H9 (cell line): Measurements from ENCODE around the gene LMTK3. TPM values are rescaled to one million over a fixed set of nuclear protein-coding genes. Genes with fewer than 3 reads are reported as not detected.

Experiments
- DNase-seq: peaks from one replicate; pipeline ENCODE4 v3.0.0-alpha.2; 2017
- H2AFZ ChIP-seq: one replicate; pipeline ENCODE4 v1.6.1; 2013; ENCODE audit warnings: mild to moderate bottlenecking, low read length, control low read depth, moderate library complexity
- H2AK5ac ChIP-seq: 2 replicates; pipeline ENCODE4 v1.6.1; 2013; ENCODE audit warnings: low read length, control low read depth, mixed read lengths; ENCODE audit not compliant: insufficient read length
- H2BK120ac ChIP-seq: one replicate; pipeline ENCODE4 v1.6.1; 2013; ENCODE audit warnings: low read depth, mild to moderate bottlenecking, low read length, control low read depth, inconsistent platforms; ENCODE audit not compliant: poor library complexity, severe bottlenecking
- H2BK12ac ChIP-seq: 2 replicates; pipeline ENCODE4 v1.6.1; 2013; ENCODE audit warnings: low read length, control low read depth, mixed read lengths, low read depth; ENCODE audit not compliant: insufficient read length
- H2BK15ac ChIP-seq: 2 replicates; pipeline ENCODE4 v1.6.1; 2013; ENCODE audit warnings: low read depth, low read length, control low read depth
- H2BK20ac ChIP-seq: one replicate; pipeline ENCODE4 v1.6.1; 2013; ENCODE audit warnings: low read depth, mild to moderate bottlenecking, low read length, control low read depth, inconsistent platforms; ENCODE audit not compliant: poor library complexity, severe bottlenecking
- H2BK5ac ChIP-seq: 2 replicates; pipeline ENCODE4 v1.6.1; 2013; ENCODE audit warnings: low read length, control low read depth, mixed read lengths; ENCODE audit not compliant: insufficient read length
- H3K14ac ChIP-seq: 2 replicates; pipeline ENCODE4 v1.6.1; 2013; ENCODE audit warnings: low read length, control low read depth; ENCODE audit not compliant: insufficient read depth
- H3K18ac ChIP-seq: 2 replicates; pipeline ENCODE4 v1.6.1; 2013; ENCODE audit warnings: low read depth, mild to moderate bottlenecking, mixed read lengths, low read length, control low read depth; ENCODE audit not compliant: insufficient read length
- H3K23ac ChIP-seq: 2 replicates; pipeline ENCODE4 v1.6.1; 2013; ENCODE audit warnings: low read length, control low read depth, mixed read lengths, low read depth; ENCODE audit not compliant: insufficient read length
- H3K23me2 ChIP-seq: 2 replicates; pipeline ENCODE4 v1.6.1; 2013; ENCODE audit warnings: low read depth, mild to moderate bottlenecking, mixed read lengths, low read length, control low read depth; ENCODE audit not compliant: insufficient read length, poor library complexity, severe bottlenecking
- H3K27ac ChIP-seq: 2 replicates; pipeline ENCODE4 v1.5.1; 2013; ENCODE audit warnings: low read length, control low read depth, mixed read lengths, low read depth; ENCODE audit not compliant: insufficient read length
- H3K27me3 ChIP-seq: 2 replicates; pipeline ENCODE4 v1.6.1; 2013; ENCODE audit warnings: low read length, control low read depth, inconsistent platforms; ENCODE audit not compliant: insufficient read depth
- H3K4ac ChIP-seq: 2 replicates; pipeline ENCODE4 v1.6.1; 2013; ENCODE audit warnings: low read depth, mild to moderate bottlenecking, control low read depth, inconsistent platforms, low read length, moderate library complexity
- H3K4me1 ChIP-seq: 2 replicates; pipeline ENCODE4 v1.6.1; 2013; ENCODE audit warnings: low read length, control low read depth, inconsistent platforms; ENCODE audit not compliant: insufficient read depth
- H3K4me2 ChIP-seq: 2 replicates; pipeline ENCODE4 v1.6.1; 2013; ENCODE audit warnings: low read length, control low read depth, mixed read lengths; ENCODE audit not compliant: insufficient read length, insufficient read depth
- H3K56ac ChIP-seq: 2 replicates; pipeline ENCODE4 v1.6.1; 2013; ENCODE audit warnings: low read depth, mild to moderate bottlenecking, mixed read lengths, low read length, control low read depth; ENCODE audit not compliant: insufficient read length
- H3K79me1 ChIP-seq: 2 replicates; pipeline ENCODE4 v1.6.1; 2013; ENCODE audit warnings: low read depth, mild to moderate bottlenecking, moderate library complexity, low read length, control low read depth, inconsistent platforms; ENCODE audit not compliant: insufficient read depth, poor library complexity, severe bottlenecking
- H3K79me2 ChIP-seq: 2 replicates; pipeline ENCODE4 v1.6.1; 2013; ENCODE audit warnings: low read length, control low read depth, inconsistent platforms; ENCODE audit not compliant: insufficient read depth
- H3K9ac ChIP-seq: 2 replicates; pipeline ENCODE4 v1.6.1; 2013; ENCODE audit warnings: low read length, control low read depth, mixed read lengths; ENCODE audit not compliant: insufficient read length; ENCODE audit errors: extremely low read depth
- H3K9me3 ChIP-seq: one replicate; pipeline ENCODE4 v1.6.1; 2013; ENCODE audit warnings: low read depth, low read length, inconsistent platforms; ENCODE audit not compliant: control insufficient read depth
- H3T11ph ChIP-seq: one replicate; pipeline ENCODE4 v1.6.1; 2013; ENCODE audit warnings: mild to moderate bottlenecking, low read length, control low read depth, inconsistent platforms
- H4K20me1 ChIP-seq: one replicate; pipeline ENCODE4 v1.6.1; 2013; ENCODE audit not compliant: control insufficient read depth, insufficient read length, insufficient read depth
- H4K5ac ChIP-seq: 2 replicates; pipeline ENCODE4 v1.6.1; 2013; ENCODE audit warnings: low read depth, mild to moderate bottlenecking, mixed read lengths, low read length, control low read depth; ENCODE audit not compliant: insufficient read length
- H4K8ac ChIP-seq: replicated peaks from 2 replicates; pipeline ENCODE4 v1.6.1; 2013; ENCODE audit warnings: low read length, control low read depth, mixed read lengths, low read depth; ENCODE audit not compliant: insufficient read length
- H4K91ac ChIP-seq: 2 replicates; pipeline ENCODE4 v1.6.1; 2013; ENCODE audit warnings: low read depth, mild to moderate bottlenecking, moderate library complexity, mixed read lengths, low read length, control low read depth; ENCODE audit not compliant: insufficient read length
- H3K27ac Mint-ChIP-seq, 3 experiments: 2 replicates in 2 of 3; 3 replicates in 1 of 3; pipeline ENCODE4 v1.8.0; 2020 to 2021; ENCODE audit warnings: mixed read lengths in 3 of 3, mild to moderate bottlenecking in 1 of 3, moderate library complexity in 1 of 3
- H3K27me3 Mint-ChIP-seq: 2 replicates; pipeline ENCODE4 v1.8.0; 2021; ENCODE audit warnings: low read depth, mild to moderate bottlenecking, moderate library complexity, mixed read lengths
- H3K36me3 Mint-ChIP-seq, 3 experiments: 2 replicates in 2 of 3; 3 replicates in 1 of 3; pipeline ENCODE4 v1.8.0; 2020 to 2021; ENCODE audit warnings: low read depth in 3 of 3, mixed read lengths in 3 of 3; ENCODE audit not compliant: insufficient read depth in 1 of 3
- H3K4me1 Mint-ChIP-seq, 2 experiments: 2 replicates each; pipeline ENCODE4 v1.8.0; 2020; ENCODE audit warnings: mixed read lengths in 2 of 2
- H3K4me3 Mint-ChIP-seq, 2 experiments: 2 replicates in 1 of 2; 3 replicates in 1 of 2; pipeline ENCODE4 v1.8.0; 2020 to 2021; ENCODE audit warnings: mild to moderate bottlenecking in 2 of 2, mixed read lengths in 2 of 2, moderate library complexity in 1 of 2
- H3K9me3 Mint-ChIP-seq, 2 experiments: 2 replicates in 1 of 2; 3 replicates in 1 of 2; pipeline ENCODE4 v1.8.0; 2020; ENCODE audit warnings: mild to moderate bottlenecking in 2 of 2, mixed read lengths in 2 of 2, moderate library complexity in 1 of 2
- WGBS: extraction: QIAGEN DNeasy Blood & Tissue Kit; methylation state at CpG from one replicate; pipeline ENCODE4 v1.1.7; 2013; ENCODE audit warnings: missing lambda C conversion rate, low lambda C conversion rate, mixed read lengths; ENCODE audit not compliant: insufficient read length; ENCODE audit errors: extremely low coverage; 5-methylcytosine and 5-hydroxymethylcytosine counted together
- total RNA-seq: library from RNA; stranded (reverse); gene quantifications from 2 replicates; pipeline ENCODE4 v1.2.1, GENCODE V29; 2021
- TF ChIP-seq, protein P1 (sequence below): fragments of 200-600 bp; sonication (generic); conservative IDR thresholded peaks from 3 replicates; pipeline ENCODE4 v1.8.0; 2021; ENCODE audit warnings: antibody characterized with exemption, mild to moderate bottlenecking

The LMTK3 gene
- total RNA-seq, 1 experiment from 2014 or later, result 14.4 TPM

DNA sequence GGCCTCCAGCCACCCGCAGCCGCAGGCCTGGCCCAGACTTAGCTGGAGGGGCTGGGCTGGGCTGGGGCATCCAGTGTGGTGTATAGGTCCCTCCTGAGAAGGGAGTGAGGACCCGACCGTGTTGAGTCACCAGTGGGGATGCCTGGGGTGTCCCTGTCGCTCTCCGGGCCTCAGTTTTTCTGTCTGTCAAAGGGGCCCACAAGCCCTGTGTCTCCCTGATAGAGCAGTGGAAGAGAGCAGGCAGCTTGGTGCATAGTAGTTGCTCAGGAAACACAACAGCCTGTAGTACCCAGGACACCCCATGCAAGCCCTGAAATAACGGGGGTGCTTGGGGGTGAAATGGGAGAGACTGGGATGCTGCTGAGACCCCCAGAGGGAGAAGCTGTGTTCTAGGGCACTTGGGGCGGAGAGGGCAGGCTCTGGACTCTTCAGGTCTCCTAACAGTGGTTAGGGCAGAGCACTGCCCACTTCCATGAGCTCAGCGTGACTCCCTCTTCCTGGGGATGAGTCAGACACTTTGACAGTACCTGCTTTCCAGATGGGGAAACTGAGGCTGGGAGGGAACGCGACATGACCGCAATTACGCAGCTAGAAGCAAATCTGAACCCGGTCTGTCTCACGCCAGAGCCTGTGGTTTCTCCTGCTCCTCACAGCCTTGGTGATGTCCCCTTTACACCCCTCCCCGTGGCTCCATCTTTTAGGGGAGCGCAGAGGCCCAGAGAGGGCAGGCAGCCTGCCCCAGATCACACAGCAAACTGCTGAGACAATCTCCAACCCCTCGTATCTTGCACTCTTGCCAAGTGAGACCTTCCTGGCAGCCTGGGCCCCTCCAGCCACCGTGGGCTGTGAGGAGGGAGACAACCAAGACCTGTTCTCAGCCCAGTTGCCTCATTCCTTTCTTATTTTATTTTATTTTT lies 41.0 kb upstream of the LMTK3 start:
- TF ChIP-seq, protein P1, sequence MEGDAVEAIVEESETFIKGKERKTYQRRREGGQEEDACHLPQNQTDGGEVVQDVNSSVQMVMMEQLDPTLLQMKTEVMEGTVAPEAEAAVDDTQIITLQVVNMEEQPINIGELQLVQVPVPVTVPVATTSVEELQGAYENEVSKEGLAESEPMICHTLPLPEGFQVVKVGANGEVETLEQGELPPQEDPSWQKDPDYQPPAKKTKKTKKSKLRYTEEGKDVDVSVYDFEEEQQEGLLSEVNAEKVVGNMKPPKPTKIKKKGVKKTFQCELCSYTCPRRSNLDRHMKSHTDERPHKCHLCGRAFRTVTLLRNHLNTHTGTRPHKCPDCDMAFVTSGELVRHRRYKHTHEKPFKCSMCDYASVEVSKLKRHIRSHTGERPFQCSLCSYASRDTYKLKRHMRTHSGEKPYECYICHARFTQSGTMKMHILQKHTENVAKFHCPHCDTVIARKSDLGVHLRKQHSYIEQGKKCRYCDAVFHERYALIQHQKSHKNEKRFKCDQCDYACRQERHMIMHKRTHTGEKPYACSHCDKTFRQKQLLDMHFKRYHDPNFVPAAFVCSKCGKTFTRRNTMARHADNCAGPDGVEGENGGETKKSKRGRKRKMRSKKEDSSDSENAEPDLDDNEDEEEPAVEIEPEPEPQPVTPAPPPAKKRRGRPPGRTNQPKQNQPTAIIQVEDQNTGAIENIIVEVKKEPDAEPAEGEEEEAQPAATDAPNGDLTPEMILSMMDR, result no peak
- H3K27me3 ChIP-seq, result no peaks in the 10 kb centered on the region
- no peak overlapping the region for H3K27ac Mint-ChIP-seq
- H3K4me2 ChIP-seq, result no peak overlapping the region
- H3K27me3 Mint-ChIP-seq, result no peaks in the 10 kb centered on the region; the same call in 1 of the 2 replicates
- no peak overlapping the region for H2BK5ac ChIP-seq
- no peak overlapping the region for H4K5ac ChIP-seq
- no peak overlapping the region for H3K18ac ChIP-seq
- no peaks in the 10 kb centered on the region for H4K20me1 ChIP-seq
- H3K4me1 Mint-ChIP-seq, result peaks cover 19 to 27% of the 10 kb centered on the region in 2 experiments
- no peak overlapping the region for H4K91ac ChIP-seq
- H2AFZ ChIP-seq, result no peak overlapping the region
- no peak for DNase-seq
- H3K36me3 Mint-ChIP-seq, result no peaks in the 10 kb centered on the region
- no peak overlapping the region for H3K9ac ChIP-seq
- no peak overlapping the region for H3K27ac ChIP-seq
- no peak overlapping the region for H2AK5ac ChIP-seq
- no peak overlapping the region for H3K23ac ChIP-seq
- peaks cover 2% of the 10 kb centered on the region; the same call in 1 of the 2 replicates for H3K4me1 ChIP-seq
- no peak overlapping the region for H4K8ac ChIP-seq
- no peak overlapping the region for H3K4ac ChIP-seq
- no peak overlapping the region for H3T11ph ChIP-seq
- H2BK20ac ChIP-seq, result no peak overlapping the region
- no peak overlapping the region for H2BK12ac ChIP-seq
- H2BK15ac ChIP-seq, result no peak overlapping the region
- no peaks in the 10 kb centered on the region for H3K79me1 ChIP-seq
- no peak overlapping the region for H3K56ac ChIP-seq
- H2BK120ac ChIP-seq, result no peak overlapping the region
- H3K4me3 Mint-ChIP-seq, result 0 out of 5 replicates have a peak overlapping the region, but pooled peaks of 1 of the 2 experiments have one; percentile 28
- no peaks in the 10 kb centered on the region for H3K9me3 ChIP-seq
- no CpG with 5 or more reads among the region's 19 CpGs for WGBS
- no peaks in the 10 kb centered on the region for H3K23me2 ChIP-seq
- no peak overlapping the region for H3K14ac ChIP-seq
- H3K79me2 ChIP-seq, result no peaks in the 10 kb centered on the region
- H3K9me3 Mint-ChIP-seq, result peaks cover 0 to 6% of the 10 kb centered on the region in 2 experiments; a peak in 2 of 5 replicates
